MG63 (cell line): ENCODE data around the gene MTAP. TPM values are rescaled to one million over a fixed set of nuclear protein-coding genes. Genes with fewer than 3 reads are reported as not detected.

Experiments
- DNase-seq: peaks from one replicate; pipeline ENCODE4 v3.0.0-alpha.2; 2020
- H3K27me3 ChIP-seq: fragments of 250-450 bp; sonication (Bioruptor Pico); 2 replicates; pipeline ENCODE4 v1.5.1; 2020; ENCODE audit warnings: mild to moderate bottlenecking, moderate library complexity
- H3K36me3 ChIP-seq: fragments of 250-450 bp; sonication (Bioruptor Pico); 2 replicates; pipeline ENCODE4 v1.5.1; 2020; ENCODE audit warnings: mild to moderate bottlenecking, moderate library complexity
- H3K4me3 ChIP-seq: fragments of 250-450 bp; sonication (Bioruptor Pico); 2 replicates; pipeline ENCODE4 v1.5.1; 2020; ENCODE audit warnings: mild to moderate bottlenecking, moderate library complexity
- H3K9me3 ChIP-seq: fragments of 250-450 bp; sonication (Bioruptor Pico); 2 replicates; pipeline ENCODE4 v1.5.1; 2020; ENCODE audit warnings: mild to moderate bottlenecking, moderate library complexity
- total RNA-seq: library from RNA; depleted of rRNA; stranded (reverse); fragments of >200 nt; shearing (Covaris generic); gene quantifications from 2 replicates; pipeline ENCODE4 v1.2.3, GENCODE V29; 2014; ENCODE audit warnings: low replicate concordance; rRNA removed

The MTAP gene
- 37.1 and 133 TPM in 2 replicates for total RNA-seq

DNA sequence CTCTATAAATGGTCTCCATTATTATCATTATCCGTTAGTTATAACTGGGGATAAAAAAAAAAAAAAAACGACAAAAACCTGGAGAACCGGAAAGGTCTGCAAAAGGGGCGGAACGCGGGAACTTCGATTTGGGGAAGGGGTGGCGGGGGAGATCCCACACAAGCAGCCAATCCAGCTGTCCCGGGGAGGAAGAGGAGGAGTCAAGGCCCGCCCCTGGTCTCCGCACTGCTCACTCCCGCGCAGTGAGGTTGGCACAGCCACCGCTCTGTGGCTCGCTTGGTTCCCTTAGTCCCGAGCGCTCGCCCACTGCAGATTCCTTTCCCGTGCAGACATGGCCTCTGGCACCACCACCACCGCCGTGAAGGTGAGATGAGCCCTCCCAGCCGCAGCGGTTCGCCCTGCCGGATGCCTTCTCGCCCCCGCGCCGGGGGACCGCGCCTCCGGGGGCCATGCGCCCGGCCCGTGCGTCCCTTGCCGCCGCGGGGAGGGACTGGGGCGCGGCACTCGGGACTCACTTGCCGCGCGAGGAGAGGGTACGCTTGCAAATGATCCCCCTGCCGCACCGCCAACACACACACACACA, at the start of gene MTAP:
Gene MTAP (plus strand): TSS at position 219 of the 583 bp plus-strand sequence. CDS start 113 bp downstream, at position 332.
- H3K36me3 ChIP-seq = peaks cover 47% of the 10 kb centered on the region
- H3K4me3 ChIP-seq = peak within 1 kb of the TSS; percentile 78
- DNase-seq = peak; percentile 100
- H3K27me3 ChIP-seq = no peaks in the 10 kb centered on the region
- H3K9me3 ChIP-seq = no peaks in the 10 kb centered on the region

GRCh38 chr9:21753523-21753922, 48.9 kb upstream of the MTAP start:
- no peak for DNase-seq

GRCh38 chr9:21754741-21755140, 47.7 kb upstream of the MTAP start:
- Histone ChIP-seq H3K36me3 (no peaks in the 10 kb centered on the region), H3K4me3 (no peak overlapping the region), H3K27me3 (no peaks in the 10 kb centered on the region), H3K9me3 (peaks cover 2% of the 10 kb centered on the region; the same call in 1 of the 2 replicates)
- no peak for DNase-seq

More at GRCh38 chr9:21753523-21753922, 48.9 kb upstream of the MTAP start:
- H3K9me3 ChIP-seq = peaks cover 2% of the 10 kb centered on the region; the same call in 1 of the 2 replicates
- H3K27me3 ChIP-seq = no peaks in the 10 kb centered on the region
- no peaks in the 10 kb centered on the region for H3K36me3 ChIP-seq
- no peak overlapping the region for H3K4me3 ChIP-seq

DNA sequence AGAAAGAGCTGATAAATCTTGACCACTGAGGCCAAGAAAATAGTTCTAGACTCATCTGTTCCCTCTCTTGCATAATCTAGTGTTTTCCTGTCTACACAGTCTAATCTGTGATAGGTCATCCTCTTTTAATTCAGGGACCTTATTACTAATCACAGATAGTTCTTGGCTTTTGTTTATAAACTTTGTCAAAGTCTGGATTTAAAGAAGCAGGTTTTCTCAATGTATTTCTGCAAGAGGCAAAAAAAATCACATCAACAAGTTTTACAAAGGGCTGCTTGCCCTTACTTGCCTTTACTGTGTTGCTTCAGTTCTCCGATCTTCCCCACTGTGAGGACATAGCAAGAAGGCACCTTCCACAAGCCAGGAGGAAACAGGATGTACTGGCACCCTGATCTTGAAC, 43.9 kb upstream of the MTAP start:
- H3K9me3 ChIP-seq = peaks cover 2% of the 10 kb centered on the region; the same call in 1 of the 2 replicates
- H3K36me3 ChIP-seq = no peaks in the 10 kb centered on the region
- no peak overlapping the region for H3K4me3 ChIP-seq
- no peak for DNase-seq
- no peaks in the 10 kb centered on the region for H3K27me3 ChIP-seq

- H3K27me3 ChIP-seq = no peaks in the 10 kb centered on the region
- no peak for DNase-seq
- no peak overlapping the region for H3K4me3 ChIP-seq
- no peaks in the 10 kb centered on the region for H3K9me3 ChIP-seq
- no peaks in the 10 kb centered on the region for H3K36me3 ChIP-seq
These were observed 41.0 kb upstream of the MTAP start for GRCh38 chr9:21761309-21761901.

DNA sequence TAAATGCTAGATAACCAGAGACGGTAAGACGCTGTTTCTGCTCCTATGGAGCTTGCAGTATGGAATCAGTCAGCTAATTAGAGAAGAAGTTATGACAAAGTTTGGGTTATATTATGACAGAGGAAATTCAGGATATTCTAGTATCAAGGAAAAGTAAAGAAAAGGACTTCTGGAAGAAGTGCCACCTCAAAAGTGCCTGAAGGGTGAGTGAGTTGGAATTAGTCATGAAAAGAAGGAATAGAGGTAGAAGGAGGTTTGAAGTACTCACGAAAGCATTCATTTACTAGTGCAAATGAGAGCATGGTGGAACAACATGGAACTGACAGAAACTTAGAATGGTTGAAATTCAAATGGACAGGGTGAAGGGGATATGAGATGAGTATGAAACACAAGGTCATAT, 40.4 kb upstream of the MTAP start:
- Histone ChIP-seq H3K9me3 (no peaks in the 10 kb centered on the region), H3K4me3 (no peak overlapping the region), H3K36me3 (no peaks in the 10 kb centered on the region), H3K27me3 (no peaks in the 10 kb centered on the region)
- no peak for DNase-seq

DNA sequence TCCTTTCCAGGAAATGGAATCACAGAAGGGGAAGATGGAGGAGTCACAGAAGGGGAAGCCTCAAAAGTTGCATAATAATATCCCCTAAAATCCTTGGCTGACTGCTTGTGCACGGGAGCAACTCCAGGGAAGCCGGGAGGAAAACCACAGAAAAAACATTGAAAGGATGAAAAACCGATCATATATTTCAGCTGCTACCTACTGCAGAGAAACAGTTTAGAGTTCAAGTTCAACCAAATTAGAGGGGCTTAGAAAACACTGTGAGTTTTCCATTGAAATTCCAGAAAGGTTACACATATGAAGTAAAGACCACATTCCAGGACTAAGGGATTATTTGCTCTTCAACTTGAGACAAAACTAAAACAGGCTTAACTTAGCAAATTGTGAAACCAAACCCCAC, 37.6 kb upstream of the MTAP start:
- DNase-seq = peak; percentile 42
- no peaks in the 10 kb centered on the region for H3K27me3 ChIP-seq
- H3K36me3 ChIP-seq = no peaks in the 10 kb centered on the region
- H3K4me3 ChIP-seq = no peak overlapping the region
- no peaks in the 10 kb centered on the region for H3K9me3 ChIP-seq

GRCh38 chr9:21766096-21766495, 36.3 kb upstream of the MTAP start:
- no peak for DNase-seq
- no peaks in the 10 kb centered on the region for H3K36me3 ChIP-seq
- no peak overlapping the region for H3K4me3 ChIP-seq
- no peaks in the 10 kb centered on the region for H3K9me3 ChIP-seq
- H3K27me3 ChIP-seq = no peaks in the 10 kb centered on the region

- DNase-seq = peak; percentile 100
- Histone ChIP-seq H3K27me3 (no peaks in the 10 kb centered on the region), H3K36me3 (no peaks in the 10 kb centered on the region; the same call in 1 of the 2 replicates), H3K4me3 (no peak overlapping the region), H3K9me3 (peaks cover 11% of the 10 kb centered on the region)
These were observed 31.4 kb upstream of the MTAP start for GRCh38 chr9:21770871-21771560.

- DNase-seq = peak; percentile 93
- Histone ChIP-seq H3K27me3 (no peaks in the 10 kb centered on the region), H3K36me3 (no peaks in the 10 kb centered on the region; the same call in 1 of the 2 replicates), H3K9me3 (no peaks in the 10 kb centered on the region; the same call in 1 of the 2 replicates), H3K4me3 (no peak overlapping the region)
These were observed 24.7 kb upstream of the MTAP start for GRCh38 chr9:21777701-21778100.

DNA sequence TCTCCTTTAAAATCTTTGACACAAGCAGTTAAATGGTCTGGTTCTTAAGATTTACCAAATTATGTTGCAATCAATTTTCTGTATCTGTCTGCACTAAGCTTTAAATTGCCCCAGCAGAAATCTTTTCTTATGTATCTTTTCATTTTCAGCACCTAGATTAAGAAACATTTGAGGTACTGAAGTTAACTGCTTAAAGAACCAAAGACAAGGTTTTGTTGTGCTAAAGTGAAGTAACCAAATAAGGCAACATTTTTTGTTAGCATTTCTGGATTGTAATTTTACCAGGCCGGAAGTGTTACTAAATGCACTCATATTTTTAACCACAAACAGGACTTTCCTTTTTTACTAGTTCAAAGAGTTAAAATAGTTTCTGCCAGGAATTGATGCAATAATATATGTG, 24.1 kb upstream of the MTAP start:
- Histone ChIP-seq H3K9me3 (no peaks in the 10 kb centered on the region), H3K36me3 (no peaks in the 10 kb centered on the region), H3K4me3 (no peak overlapping the region), H3K27me3 (no peaks in the 10 kb centered on the region)
- no peak for DNase-seq

GRCh38 chr9:21779397-21779796, 23.0 kb upstream of the MTAP start:
- Histone ChIP-seq H3K4me3 (no peak overlapping the region), H3K27me3 (no peaks in the 10 kb centered on the region), H3K36me3 (no peaks in the 10 kb centered on the region), H3K9me3 (no peaks in the 10 kb centered on the region)
- DNase-seq = peak; percentile 84

DNA sequence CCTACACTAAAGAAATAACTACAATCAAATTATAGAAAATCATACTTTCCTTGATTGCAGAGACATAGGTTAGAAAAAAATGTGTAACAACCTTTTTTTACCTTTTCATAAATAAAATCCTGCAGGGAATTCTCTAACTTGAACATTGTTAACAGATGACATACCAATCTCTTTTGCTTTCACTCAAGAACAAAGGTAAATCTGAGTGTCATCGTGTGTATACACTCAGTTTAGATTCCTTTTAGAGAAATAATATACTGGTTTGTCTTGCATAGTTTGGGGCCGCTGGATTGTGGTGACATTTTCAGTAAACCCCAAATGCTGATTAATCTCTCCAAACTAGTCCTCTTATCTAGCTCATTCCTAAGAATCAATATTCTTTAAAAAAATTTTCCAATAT, 20.8 kb upstream of the MTAP start:
- H3K4me3 ChIP-seq = no peak overlapping the region
- DNase-seq = no peak
- no peaks in the 10 kb centered on the region for H3K27me3 ChIP-seq
- no peaks in the 10 kb centered on the region for H3K9me3 ChIP-seq
- no peaks in the 10 kb centered on the region for H3K36me3 ChIP-seq

DNA sequence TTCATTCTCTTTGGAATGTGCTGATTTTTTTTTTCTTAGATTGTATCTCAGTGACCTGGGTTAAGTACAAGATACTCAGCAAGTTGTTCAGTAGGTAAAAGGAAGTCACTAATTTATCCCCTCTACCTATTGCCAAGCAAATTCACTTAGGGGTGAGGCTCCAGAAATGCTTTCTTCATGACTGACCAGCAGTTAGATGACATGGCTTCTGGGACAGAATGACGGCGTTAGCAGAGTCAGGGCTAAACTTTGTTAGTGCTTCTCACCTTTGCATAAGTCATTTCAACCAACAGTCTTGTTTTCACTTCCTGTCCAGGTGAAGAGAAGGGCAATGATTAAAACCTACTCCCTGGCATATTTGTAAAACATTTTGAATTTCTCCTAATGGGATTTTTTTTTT, 20.2 kb upstream of the MTAP start:
- Histone ChIP-seq H3K9me3 (no peaks in the 10 kb centered on the region), H3K36me3 (no peaks in the 10 kb centered on the region), H3K27me3 (no peaks in the 10 kb centered on the region), H3K4me3 (no peak overlapping the region)
- DNase-seq = no peak

DNA sequence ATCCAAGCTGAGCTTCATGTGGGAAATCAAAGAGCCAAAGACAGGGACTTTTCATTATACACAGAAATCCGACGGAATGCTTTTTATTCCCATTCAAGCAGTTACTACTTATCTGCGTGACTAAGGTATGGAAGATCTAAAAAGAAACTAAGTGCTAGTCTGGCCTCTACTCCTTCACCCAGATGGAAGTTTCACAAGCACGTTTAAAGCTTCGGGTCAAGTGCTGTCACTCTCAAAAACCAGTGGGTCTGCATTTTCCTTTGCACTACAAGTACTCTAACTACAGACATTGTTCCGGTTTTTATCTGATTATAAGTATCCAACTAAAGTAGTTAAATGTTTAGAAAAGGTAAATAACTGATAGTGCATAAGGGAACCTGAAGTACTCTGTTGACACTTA, 13.7 kb upstream of the MTAP start:
- no peak for DNase-seq

DNA sequence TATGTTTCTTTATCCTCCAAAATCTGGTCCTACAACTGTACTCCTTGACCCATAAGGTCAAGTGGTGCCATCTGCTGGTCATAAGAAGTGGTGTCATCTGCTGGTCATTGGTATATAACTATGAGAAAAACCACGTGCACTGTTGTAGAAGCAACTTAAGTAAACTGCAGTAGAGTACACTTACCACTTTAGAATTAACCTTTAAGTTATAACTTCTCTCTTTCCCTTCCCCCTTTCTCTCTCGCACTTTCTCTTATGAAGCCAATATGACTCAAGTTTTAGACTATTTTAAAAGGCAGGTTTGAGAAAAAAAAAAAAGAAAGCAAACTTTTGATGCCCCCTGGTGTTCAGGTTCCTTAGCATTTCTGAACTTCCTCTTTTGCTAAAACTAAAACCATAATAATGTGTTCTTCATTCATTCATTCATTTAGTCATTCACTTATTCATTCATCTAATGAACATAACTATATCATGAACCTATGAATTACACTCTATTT, 12.8 kb upstream of the MTAP start:
- Histone ChIP-seq H3K27me3 (no peaks in the 10 kb centered on the region), H3K4me3 (peak overlapping the region; percentile 30), H3K36me3 (no peaks in the 10 kb centered on the region), H3K9me3 (no peaks in the 10 kb centered on the region)
- peak; percentile 95 for DNase-seq

More for the DNA sequence above, 13.7 kb upstream of the MTAP start:
- Histone ChIP-seq H3K36me3 (no peaks in the 10 kb centered on the region), H3K4me3 (no peak overlapping the region), H3K27me3 (no peaks in the 10 kb centered on the region), H3K9me3 (no peaks in the 10 kb centered on the region)

GRCh38 chr9:21795483-21795882, 7.0 kb upstream of the MTAP start:
- no peaks in the 10 kb centered on the region for H3K27me3 ChIP-seq
- no peaks in the 10 kb centered on the region for H3K36me3 ChIP-seq
- no peaks in the 10 kb centered on the region for H3K9me3 ChIP-seq
- H3K4me3 ChIP-seq = no peak overlapping the region
- DNase-seq = no peak
